ENCODE results near the gene VCAM1. TPM values are rescaled to one million over a fixed set of nuclear protein-coding genes. Genes with fewer than 3 reads are reported as not detected.

Gene VCAM1
- total and polyA plus RNA-seq, 11 donors, result 1.3 to 40.7 (median 3.9) TPM

DNA sequence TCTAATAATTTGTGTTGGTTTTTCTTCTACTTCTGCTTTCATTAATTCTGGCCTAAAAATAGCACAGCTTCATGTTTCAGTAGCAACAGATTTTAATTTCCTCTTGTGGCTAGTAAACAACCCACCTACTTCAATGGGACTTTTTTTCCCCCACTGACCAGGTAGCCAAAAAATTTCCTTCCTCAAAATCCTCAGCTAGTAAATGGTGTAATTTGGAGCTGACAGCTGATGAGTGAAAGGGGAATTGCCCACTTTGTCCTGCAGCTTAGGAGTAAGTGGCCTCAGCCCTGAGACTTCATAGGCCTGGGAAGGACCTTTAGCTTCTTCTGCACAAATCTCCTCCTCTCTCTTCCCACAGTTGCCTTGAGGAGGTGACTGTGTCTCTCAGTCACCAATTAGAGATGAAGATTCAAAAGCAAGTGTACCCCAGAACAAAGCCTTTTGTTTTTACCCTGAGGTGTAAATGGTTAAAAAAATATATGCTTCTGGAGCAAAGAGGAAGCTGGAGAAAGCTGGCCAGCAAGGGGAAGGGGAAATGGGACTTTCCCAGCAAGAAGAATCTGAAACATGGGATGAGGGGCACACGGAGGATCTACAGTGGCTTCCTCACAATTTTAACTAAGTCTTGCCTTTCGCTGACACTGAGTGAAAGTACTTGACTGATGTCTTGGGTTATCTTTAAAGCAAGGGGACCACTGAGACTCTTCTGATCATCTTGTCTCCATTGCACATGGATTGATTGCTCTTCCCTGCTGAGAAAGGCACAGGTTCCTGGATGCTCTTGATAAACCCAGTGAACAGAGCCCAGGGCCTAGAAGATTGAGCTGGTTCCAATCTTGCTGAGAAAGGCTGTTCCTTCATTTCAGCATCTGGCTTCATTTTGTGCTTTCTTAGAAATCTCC, 35.8 kb upstream of the VCAM1 start:
- TF ChIP-seq POLR2A (IDR thresholded peaks at IDR 0.05), result no peak
- TF ChIP-seq, protein P1, sequence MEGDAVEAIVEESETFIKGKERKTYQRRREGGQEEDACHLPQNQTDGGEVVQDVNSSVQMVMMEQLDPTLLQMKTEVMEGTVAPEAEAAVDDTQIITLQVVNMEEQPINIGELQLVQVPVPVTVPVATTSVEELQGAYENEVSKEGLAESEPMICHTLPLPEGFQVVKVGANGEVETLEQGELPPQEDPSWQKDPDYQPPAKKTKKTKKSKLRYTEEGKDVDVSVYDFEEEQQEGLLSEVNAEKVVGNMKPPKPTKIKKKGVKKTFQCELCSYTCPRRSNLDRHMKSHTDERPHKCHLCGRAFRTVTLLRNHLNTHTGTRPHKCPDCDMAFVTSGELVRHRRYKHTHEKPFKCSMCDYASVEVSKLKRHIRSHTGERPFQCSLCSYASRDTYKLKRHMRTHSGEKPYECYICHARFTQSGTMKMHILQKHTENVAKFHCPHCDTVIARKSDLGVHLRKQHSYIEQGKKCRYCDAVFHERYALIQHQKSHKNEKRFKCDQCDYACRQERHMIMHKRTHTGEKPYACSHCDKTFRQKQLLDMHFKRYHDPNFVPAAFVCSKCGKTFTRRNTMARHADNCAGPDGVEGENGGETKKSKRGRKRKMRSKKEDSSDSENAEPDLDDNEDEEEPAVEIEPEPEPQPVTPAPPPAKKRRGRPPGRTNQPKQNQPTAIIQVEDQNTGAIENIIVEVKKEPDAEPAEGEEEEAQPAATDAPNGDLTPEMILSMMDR (IDR thresholded peaks at IDR 0.05), result no peak
- ATAC-seq, result no peak
- 48 to 70% (median 58%) methylated on average over 2 of the region's 2 CpGs for WGBS, 4 donors
- H3K27ac ChIP-seq, result peak overlapping the region in 1 of 12 donors; percentile 42
- H3K27me3 ChIP-seq, result no peaks in the 10 kb centered on the region
- peaks cover 0 to 21% (median 0%) of the 10 kb centered on the region in 12 donors for H3K4me1 ChIP-seq
- H3K4me3 ChIP-seq, result no peak overlapping the region
- peaks cover 0 to 17% (median 0%) of the 10 kb centered on the region in 12 donors for H3K9me3 ChIP-seq
- no peak for DNase-seq
- intact Hi-C loops (cut with DNase I), result no loop called here
- no peaks in the 10 kb centered on the region for H3K36me3 ChIP-seq

DNA sequence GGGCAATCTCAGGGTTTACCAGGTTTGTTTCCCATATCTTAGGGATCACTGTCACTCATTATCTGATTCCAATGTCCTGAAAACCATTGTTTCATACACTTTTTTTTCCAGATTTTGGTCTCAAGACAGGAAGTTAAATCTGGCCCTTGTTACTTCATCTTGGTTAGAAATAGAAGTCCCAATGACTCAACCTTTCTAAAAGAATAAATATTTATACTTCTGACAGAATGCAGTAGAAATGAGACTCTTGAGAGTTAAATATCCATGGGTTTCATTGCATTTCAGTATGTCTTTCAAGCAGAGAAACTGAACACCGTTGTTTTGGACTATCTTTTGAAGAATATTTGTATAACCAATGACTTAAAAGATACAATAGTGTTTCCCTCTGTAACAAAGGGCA, 19.8 kb upstream of the VCAM1 start:
- ATAC-seq (no peak), DNase-seq (no peak)
- Histone ChIP-seq H3K4me3 (no peak overlapping the region), H3K27ac (no peak overlapping the region), H3K27me3 (no peaks in the 10 kb centered on the region), H3K4me1 (peaks cover 0 to 3% (median 0%) of the 10 kb centered on the region in 12 donors), H3K9me3 (peaks cover 0 to 18% (median 6%) of the 10 kb centered on the region in 12 donors), H3K36me3 (no peaks in the 10 kb centered on the region)
- intact Hi-C loops (cut with DNase I), result no loop called here
- 52 to 75% (median 61%) methylated on average over 1 of the region's 1 CpG for WGBS, 4 donors
- TF ChIP-seq, protein P1 (IDR thresholded peaks at IDR 0.05), result no peak
- TF ChIP-seq POLR2A (IDR thresholded peaks at IDR 0.05), result no peak

DNA sequence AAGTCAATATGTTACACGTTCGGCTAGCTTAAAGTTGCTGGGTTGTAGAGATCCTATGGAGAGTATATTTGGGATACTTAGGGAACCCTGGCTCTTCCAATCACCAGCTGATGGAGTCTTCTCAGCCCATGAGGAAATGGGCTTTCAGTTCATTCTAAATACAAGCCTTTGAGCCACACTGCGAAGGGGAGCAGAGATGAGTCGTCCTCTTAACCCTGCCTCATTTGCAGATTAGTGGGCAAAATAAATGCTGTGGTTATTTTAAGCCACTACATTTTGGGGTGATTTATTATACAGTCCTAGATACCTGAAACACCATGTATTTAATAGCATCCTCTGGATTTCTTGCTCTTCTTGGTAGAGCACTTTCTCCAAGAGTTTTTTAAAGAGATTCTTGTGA, 19.0 kb upstream of the VCAM1 start:
- Histone ChIP-seq H3K27me3 (no peaks in the 10 kb centered on the region), H3K27ac (no peak overlapping the region), H3K9me3 (peaks cover 0 to 10% (median 0%) of the 10 kb centered on the region in 12 donors), H3K4me1 (peaks cover 0 to 3% (median 0%) of the 10 kb centered on the region in 12 donors), H3K36me3 (no peaks in the 10 kb centered on the region), H3K4me3 (no peak overlapping the region)
- ATAC-seq, result no peak
- TF ChIP-seq, protein P1 (IDR thresholded peaks at IDR 0.05), result no peak
- no peak for TF ChIP-seq POLR2A (IDR thresholded peaks at IDR 0.05)
- intact Hi-C loops (cut with DNase I), result no loop called here
- DNase-seq, result no peak
- WGBS, 4 donors, result 86 to 95% (median 91%) methylated on average over 4 of the region's 4 CpGs

GRCh38 chr1:100703052-100703451, 16.5 kb upstream of the VCAM1 start:
- DNase-seq (no peak), ATAC-seq (no peak)
- intact Hi-C loops (cut with DNase I), result no loop called here
- H3K27me3 ChIP-seq, result no peaks in the 10 kb centered on the region
- TF ChIP-seq, protein P1 (IDR thresholded peaks at IDR 0.05), result no peak
- no peak for TF ChIP-seq POLR2A (IDR thresholded peaks at IDR 0.05)
- no peaks in the 10 kb centered on the region for H3K36me3 ChIP-seq
- 49 to 70% (median 60%) methylated on average over 2 of the region's 2 CpGs for WGBS, 4 donors
- peaks cover 0 to under 1% (median 0%) of the 10 kb centered on the region in 12 donors for H3K9me3 ChIP-seq
- peaks cover 0 to 11% (median 0%) of the 10 kb centered on the region in 12 donors for H3K4me1 ChIP-seq
- H3K27ac ChIP-seq, result no peak overlapping the region
- no peak overlapping the region for H3K4me3 ChIP-seq

All from heart left ventricle (tissue), 16 donors.